Natural killer cell (primary cell): ENCODE measurements around the gene SYNJ2. TPM values are rescaled to one million over a fixed set of nuclear protein-coding genes. Genes with fewer than 3 reads are reported as not detected.

ENCODE experiments used
- ATAC-seq, 3 donors: fragments of 150-1000 bp in 2 of 3; fragments of 200-7000 bp in 1 of 3; cut with Tn5 transposase; 1 replicate in 1 of 3; 2 replicates in 2 of 3; pipeline ENCODE4 v1.10.0; 2021; ENCODE audit warnings: mild to moderate bottlenecking in 2 of 3, moderate library complexity in 2 of 3
- DNase-seq, 2 donors: peaks; one replicate each; pipeline versions ENCODE4 v3.0.0 to v3.0.0-alpha.2; 2013 to 2021; ENCODE audit warnings: mixed read lengths in 1 of 2
- H3K27ac ChIP-seq: one replicate; pipeline ENCODE4 v1.5.1; 2013; ENCODE audit warnings: mild to moderate bottlenecking, low read length
- H3K27me3 ChIP-seq: one replicate; pipeline ENCODE4 v1.6.1; 2013; ENCODE audit warnings: low read length; ENCODE audit not compliant: control insufficient read depth, insufficient read depth
- H3K36me3 ChIP-seq: one replicate; pipeline ENCODE4 v1.6.1; 2013; ENCODE audit warnings: low read length; ENCODE audit not compliant: control insufficient read depth, insufficient read depth
- H3K4me1 ChIP-seq: one replicate; pipeline ENCODE4 v1.6.1; 2013; ENCODE audit warnings: low read length; ENCODE audit not compliant: control insufficient read depth, insufficient read depth
- H3K4me3 ChIP-seq: one replicate; pipeline ENCODE4 v1.5.1; 2013; ENCODE audit warnings: low read length
- H3K9me3 ChIP-seq: one replicate; pipeline ENCODE4 v1.6.1; 2013; ENCODE audit warnings: low read length; ENCODE audit not compliant: control insufficient read depth, insufficient read depth
- H3K27ac Mint-ChIP-seq, 2 donors: one replicate each; pipeline ENCODE4 v1.8.0; 2022; ENCODE audit warnings: mild to moderate bottlenecking in 2 of 2, mixed read lengths in 2 of 2, moderate library complexity in 1 of 2
- H3K27me3 Mint-ChIP-seq, 2 donors: one replicate each; pipeline ENCODE4 v1.8.0; 2022; ENCODE audit warnings: low read depth in 2 of 2, mixed read lengths in 2 of 2
- H3K36me3 Mint-ChIP-seq: one replicate; pipeline ENCODE4 v1.8.0; 2022; ENCODE audit warnings: mixed read lengths
- H3K4me1 Mint-ChIP-seq, 2 donors: one replicate each; pipeline ENCODE4 v1.8.0; 2022; ENCODE audit warnings: mixed read lengths in 2 of 2
- H3K4me3 Mint-ChIP-seq: one replicate; pipeline ENCODE4 v1.8.0; 2022; ENCODE audit warnings: mild to moderate bottlenecking, moderate library complexity, mixed read lengths
- H3K9me3 Mint-ChIP-seq, 2 donors: one replicate each; pipeline ENCODE4 v1.8.0; 2022; ENCODE audit warnings: mixed read lengths in 2 of 2
- CTCF ChIP-seq: fragments of 200-600 bp; IDR thresholded peaks from one replicate; pipeline ENCODE4 v1.8.0; 2022; ENCODE audit warnings: antibody characterized with exemption
- WGBS: methylation state at CpG from one replicate; pipeline ENCODE4 v1.1.7; 2013; ENCODE audit warnings: missing lambda C conversion rate; ENCODE audit not compliant: insufficient coverage; 5-methylcytosine and 5-hydroxymethylcytosine counted together
- intact Hi-C: fragments of 100-400 bp; cut with micrococcal nuclease; formaldehyde crosslinking; loops from one replicate; pipeline ENCODE4 v1.14.2; 2022
- total RNA-seq, 4 donors: library from RNA; stranded (reverse); fragments of 120-200 nt in 1 of 4; gene quantifications; one replicate each; pipeline versions ENCODE4 v1.2.3 to v1.2.4, GENCODE V29; 2013 to 2022

Gene SYNJ2
- total RNA-seq, 3 donors from 2014 or later (not counting 1 experiment from before 2014, with no cell fraction given), result 24.4 to 47.0 (median 28.0) TPM

GRCh38 chr6:158021814-158022748 is 40.4 kb downstream of the SYNJ2 start:
- DNase-seq, result no peak
- H3K4me1 Mint-ChIP-seq, result peaks cover 10 to 21% of the 10 kb centered on the region in 2 donors
- H3K36me3 ChIP-seq, result peaks cover 5% of the 10 kb centered on the region
- no peak overlapping the region for H3K27ac ChIP-seq
- H3K36me3 Mint-ChIP-seq, result no peaks in the 10 kb centered on the region
- H3K9me3 ChIP-seq, result no peaks in the 10 kb centered on the region
- TF ChIP-seq CTCF, result no peak
- H3K27ac Mint-ChIP-seq, result peak overlapping the region in 1 of 2 donors; percentile 41
- no peak for ATAC-seq
- 97% methylated on average over 14 of the region's 14 CpGs for WGBS
- H3K4me1 ChIP-seq, result peaks cover 19% of the 10 kb centered on the region
- H3K27me3 Mint-ChIP-seq, result no peaks in the 10 kb centered on the region
- H3K4me3 Mint-ChIP-seq, result no peak overlapping the region
- no peaks in the 10 kb centered on the region for H3K9me3 Mint-ChIP-seq
- H3K4me3 ChIP-seq, result no peak overlapping the region
- intact Hi-C loops, result no loop called here
- H3K27me3 ChIP-seq, result no peaks in the 10 kb centered on the region

GRCh38 chr6:158022749-158023596 is 41.3 kb downstream of the SYNJ2 start:
- 90% methylated on average over 14 of the region's 14 CpGs for WGBS
- DNase-seq (no peak), ATAC-seq (no peak)
- H3K4me3 ChIP-seq, result no peak overlapping the region
- H3K27me3 ChIP-seq, result no peaks in the 10 kb centered on the region
- Mint-ChIP-seq H3K27ac (peak overlapping the region in 1 of 2 donors; percentile 41), H3K9me3 (no peaks in the 10 kb centered on the region), H3K27me3 (no peaks in the 10 kb centered on the region), H3K4me3 (no peak overlapping the region), H3K4me1 (peaks cover 19 to 29% of the 10 kb centered on the region in 2 donors), H3K36me3 (no peaks in the 10 kb centered on the region)
- no peak for TF ChIP-seq CTCF
- intact Hi-C loops, result no loop called here
- H3K9me3 ChIP-seq, result no peaks in the 10 kb centered on the region
- no peak overlapping the region for H3K27ac ChIP-seq
- H3K36me3 ChIP-seq, result peaks cover 5% of the 10 kb centered on the region
- peaks cover 28% of the 10 kb centered on the region for H3K4me1 ChIP-seq

- H3K27me3 ChIP-seq, result no peaks in the 10 kb centered on the region
- TF ChIP-seq CTCF, result no peak
- ATAC-seq (no peak), DNase-seq (no peak)
- Mint-ChIP-seq H3K4me1 (peaks cover 19 to 32% of the 10 kb centered on the region in 2 donors), H3K27me3 (no peaks in the 10 kb centered on the region), H3K36me3 (no peaks in the 10 kb centered on the region), H3K9me3 (no peaks in the 10 kb centered on the region), H3K27ac (peak overlapping the region in 1 of 2 donors; percentile 41), H3K4me3 (no peak overlapping the region)
- no peaks in the 10 kb centered on the region for H3K9me3 ChIP-seq
- H3K36me3 ChIP-seq, result peaks cover 5% of the 10 kb centered on the region
- intact Hi-C loops, result no loop called here
- no peak overlapping the region for H3K4me3 ChIP-seq
- 93% methylated on average over 2 of the region's 5 CpGs for WGBS
- H3K4me1 ChIP-seq, result peaks cover 29% of the 10 kb centered on the region
- no peak overlapping the region for H3K27ac ChIP-seq
These were observed 41.9 kb downstream of the SYNJ2 start for GRCh38 chr6:158023597-158023939.
